Measurements from ENCODE around the gene SLC6A17.

- no peak for TF ChIP-seq POLR2AphosphoS5 (IDR thresholded peaks at IDR 0.05)
- no peak for TF ChIP-seq CTCF (IDR thresholded peaks at IDR 0.05)
- no peak for TF ChIP-seq POLR2A (IDR thresholded peaks at IDR 0.05; ENCODE audit: low read depth)
Measured at GRCh38 chr1:110176299-110176956, 26.1 kb downstream of the SLC6A17 start.

Measured in esophagus muscularis mucosa (tissue), 3 donors.